HEK293T (cell line): ENCODE measurements around the gene CFAP299.

Source experiments
- CTCF ChIA-PET: fragments of 350-600 bp; formaldehyde crosslinking; extraction: SDS; loops from one replicate; lab custom pipeline; 2021; ENCODE audit warnings: antibody characterized with exemption, inconsistent platforms; lab: Yijun Ruan, JAX
- POLR2A ChIA-PET: fragments of 350-600 bp; formaldehyde crosslinking; extraction: SDS; loops from one replicate; lab custom pipeline; 2020; ENCODE audit warnings: antibody characterized with exemption, inconsistent platforms; lab: Yijun Ruan, JAX
- DNase-seq: peaks from one replicate; pipeline ENCODE4 v3.0.0; 2012; ENCODE audit warnings: mixed read lengths; ENCODE audit errors: extremely low spot score
- ARNT ChIP-seq: fragments of 450-650 bp; IDR thresholded peaks from 2 replicates; pipeline ENCODE4 v1.6.1; 2017; ENCODE audit warnings: mild to moderate bottlenecking
- BHLHE40 ChIP-seq: fragments of 450-650 bp; IDR thresholded peaks from 2 replicates; pipeline ENCODE4 v1.6.1; 2016; ENCODE audit warnings: mild to moderate bottlenecking, moderate library complexity, borderline replicate concordance
- CTBP1 ChIP-seq: fragments of 450-650 bp; IDR thresholded peaks from 2 replicates; pipeline ENCODE4 v1.6.1; 2016; ENCODE audit warnings: borderline replicate concordance
- ELF4 ChIP-seq: fragments of 450-650 bp; IDR thresholded peaks from 2 replicates; pipeline ENCODE4 v1.6.1; 2017; ENCODE audit warnings: antibody characterized with exemption
- FOXA1 ChIP-seq: fragments of 450-650 bp; IDR thresholded peaks from 2 replicates; pipeline ENCODE4 v1.6.1; 2016; ENCODE audit warnings: mild to moderate bottlenecking
- FOXK2 ChIP-seq: fragments of 450-650 bp; IDR thresholded peaks from 2 replicates; pipeline ENCODE4 v1.6.1; 2016; ENCODE audit warnings: mild to moderate bottlenecking
- FOXM1 ChIP-seq: fragments of 450-650 bp; IDR thresholded peaks from 2 replicates; pipeline ENCODE4 v1.6.1; 2017; ENCODE audit warnings: mild to moderate bottlenecking, borderline replicate concordance
- HDGF ChIP-seq: fragments of 450-650 bp; IDR thresholded peaks from 2 replicates; pipeline ENCODE4 v1.6.1; 2017; ENCODE audit warnings: antibody characterized with exemption, borderline replicate concordance
- L3MBTL2 ChIP-seq: fragments of 450-650 bp; conservative IDR thresholded peaks from 2 replicates; pipeline ENCODE4 v1.6.1; 2016; ENCODE audit warnings: mild to moderate bottlenecking
- LEF1 ChIP-seq: fragments of 450-650 bp; IDR thresholded peaks from 2 replicates; pipeline ENCODE4 v1.6.1; 2017; ENCODE audit warnings: mild to moderate bottlenecking, borderline replicate concordance
- NFRKB ChIP-seq: fragments of 450-650 bp; IDR thresholded peaks from 2 replicates; pipeline ENCODE4 v1.6.1; 2016; ENCODE audit warnings: mild to moderate bottlenecking, moderate library complexity
- PKNOX1 ChIP-seq: fragments of 450-650 bp; IDR thresholded peaks from 2 replicates; pipeline ENCODE4 v1.6.1; 2016
- SP1 ChIP-seq: fragments of 450-650 bp; IDR thresholded peaks from 2 replicates; pipeline ENCODE4 v1.6.1; 2017
- SUZ12 ChIP-seq: fragments of 450-650 bp; IDR thresholded peaks from 2 replicates; pipeline ENCODE4 v1.6.1; 2016; ENCODE audit warnings: mild to moderate bottlenecking
- TARDBP ChIP-seq: fragments of 450-650 bp; IDR thresholded peaks from 2 replicates; pipeline ENCODE4 v1.6.1; 2016
- ZNF384 ChIP-seq: fragments of 450-650 bp; IDR thresholded peaks from 2 replicates; pipeline ENCODE4 v1.6.1; 2016

The CFAP299 gene

GRCh38 chr4:80873571-80873970, 538.0 kb downstream of the CFAP299 start:
- ChIA-PET CTCF (no interaction called here), POLR2A (no interaction called here)
- DNase-seq: no peak
- TF ChIP-seq PKNOX1: no peak
- TF ChIP-seq CTBP1: no peak
- no peak for TF ChIP-seq ARNT
- no peak for TF ChIP-seq NFRKB

GRCh38 chr4:80874979-80875378, 539.4 kb downstream of the CFAP299 start:
- no peak for TF ChIP-seq ARNT
- no peak for TF ChIP-seq HDGF
- no peak for TF ChIP-seq BHLHE40
- TF ChIP-seq L3MBTL2: no peak
- no peak for TF ChIP-seq SP1
- no peak for TF ChIP-seq TARDBP
- TF ChIP-seq LEF1: no peak
- TF ChIP-seq SUZ12: no peak
- no peak for TF ChIP-seq FOXK2
- no peak for TF ChIP-seq CTBP1
- ChIA-PET CTCF (no interaction called here), POLR2A (no interaction called here)
- no peak for DNase-seq

GRCh38 chr4:80875642-80876041, 540.1 kb downstream of the CFAP299 start:
- no peak for TF ChIP-seq NFRKB
- TF ChIP-seq HDGF: no peak
- TF ChIP-seq SP1: no peak
- no peak for TF ChIP-seq ARNT
- no peak for TF ChIP-seq FOXM1
- TF ChIP-seq TARDBP: no peak
- no peak for TF ChIP-seq SUZ12
- TF ChIP-seq FOXK2: no peak
- no peak for TF ChIP-seq ELF4
- no peak for TF ChIP-seq BHLHE40
- TF ChIP-seq PKNOX1: no peak
- no peak for TF ChIP-seq L3MBTL2
- TF ChIP-seq LEF1: no peak
- no peak for TF ChIP-seq FOXA1
- no peak for TF ChIP-seq CTBP1
- no peak for TF ChIP-seq ZNF384
- CTCF ChIA-PET: no interaction called here
- POLR2A ChIA-PET: no interaction called here
- no peak for DNase-seq

- DNase-seq: no peak
- TF ChIP-seq BHLHE40: no peak
- TF ChIP-seq SUZ12: no peak
- TF ChIP-seq CTBP1: no peak
- TF ChIP-seq ZNF384: no peak
- no peak for TF ChIP-seq FOXA1
- TF ChIP-seq SP1: no peak
- TF ChIP-seq NFRKB: no peak
- no peak for TF ChIP-seq ELF4
- TF ChIP-seq FOXK2: no peak
- no peak for TF ChIP-seq LEF1
- ChIA-PET CTCF (no interaction called here), POLR2A (no interaction called here)
Observed at GRCh38 chr4:80876810-80877209, 541.3 kb downstream of the CFAP299 start.

GRCh38 chr4:80878218-80878617, 542.7 kb downstream of the CFAP299 start:
- ChIA-PET POLR2A (no interaction called here), CTCF (no interaction called here)
- TF ChIP-seq LEF1: no peak
- TF ChIP-seq FOXK2: no peak
- TF ChIP-seq NFRKB: no peak
- no peak for TF ChIP-seq FOXM1
- TF ChIP-seq L3MBTL2: no peak
- TF ChIP-seq PKNOX1: no peak
- TF ChIP-seq CTBP1: no peak
- TF ChIP-seq ZNF384: no peak
- TF ChIP-seq ELF4: no peak
- no peak for TF ChIP-seq TARDBP
- no peak for TF ChIP-seq BHLHE40
- TF ChIP-seq ARNT: no peak
- TF ChIP-seq SUZ12: no peak
- no peak for TF ChIP-seq FOXA1
- DNase-seq: no peak

GRCh38 chr4:80897537-80898303, 562.2 kb downstream of the CFAP299 start:
- no peak for TF ChIP-seq SUZ12
- TF ChIP-seq TARDBP: no peak
- no peak for TF ChIP-seq PKNOX1
- no peak for TF ChIP-seq FOXK2
- TF ChIP-seq CTBP1: no peak
- TF ChIP-seq SP1: no peak
- TF ChIP-seq L3MBTL2: no peak
- POLR2A ChIA-PET: no interaction called here
- DNase-seq: no peak
- CTCF ChIA-PET: interaction anchor here (0.7 kb wide), 1 partner anchor 135 kb away, joined by 3 read pairs; no protein-coding TSS in a partner anchor
